IMR-90 (cell line): Measurements from ENCODE around the gene SGPL1. TPM values are rescaled to one million over a fixed set of nuclear protein-coding genes. Genes with fewer than 3 reads are reported as not detected.
A peak's percentile ranks its signal among the peaks of the same experiment; 100 is the strongest.

Source experiments
- ATAC-seq: fragments of 200-7000 bp; cut with Tn5 transposase; 2 replicates; pipeline ENCODE4 v1.9.1; 2020; ENCODE audit warnings: low read depth, mild to moderate bottlenecking, moderate library complexity
- BruUV-seq: library from RNA; stranded (reverse); fragments of 400-500 nt; replicated peaks from 2 replicates; lab custom pipeline; 2021; lab: Mats Ljungman, UMichigan
- CTCF ChIA-PET: fragments of 300-600 bp; formaldehyde crosslinking; extraction: SDS; loops from one replicate; lab custom pipeline; 2021; ENCODE audit warnings: antibody characterized with exemption; lab: Yijun Ruan, JAX
- POLR2A ChIA-PET: fragments of 300-600 bp; sonication (Branson Sonifier 250); formaldehyde crosslinking; loops from one replicate; lab custom pipeline; 2022; ENCODE audit warnings: antibody characterized with exemption; ENCODE audit not compliant: unreplicated experiment; lab: Charles Lee
- DNase-seq: peaks from one replicate; pipeline ENCODE4 v3.0.0; 2013
- H2AFZ ChIP-seq: replicated peaks from 2 replicates; pipeline ENCODE3; 2013; ENCODE audit warnings: low read length, mild to moderate bottlenecking; ENCODE audit not compliant: poor library complexity
- H2AK5ac ChIP-seq: 2 replicates; pipeline ENCODE4 v1.6.1; 2013; ENCODE audit warnings: low read depth, low read length, inconsistent platforms
- H2AK9ac ChIP-seq: replicated peaks from 2 replicates; pipeline ENCODE3; 2013; ENCODE audit warnings: mild to moderate bottlenecking, low read depth, low read length, moderate library complexity; ENCODE audit not compliant: poor library complexity
- H2BK120ac ChIP-seq: 2 replicates; pipeline ENCODE4 v1.6.1; 2013; ENCODE audit warnings: low read depth, low read length, inconsistent platforms
- H2BK15ac ChIP-seq: 3 replicates; pipeline ENCODE4 v1.6.1; 2013; ENCODE audit warnings: low read depth, low read length, inconsistent platforms
- H2BK20ac ChIP-seq: 2 replicates; pipeline ENCODE4 v1.6.1; 2013; ENCODE audit warnings: low read depth, mild to moderate bottlenecking, inconsistent platforms, low read length, moderate library complexity
- H2BK5ac ChIP-seq: 2 replicates; pipeline ENCODE4 v1.6.1; 2013; ENCODE audit warnings: mild to moderate bottlenecking, low read depth, low read length, inconsistent platforms; ENCODE audit not compliant: poor library complexity, severe bottlenecking
- H3K14ac ChIP-seq: replicated peaks from 2 replicates; pipeline ENCODE4 v1.6.1; 2013; ENCODE audit warnings: low read depth, low read length, inconsistent platforms
- H3K18ac ChIP-seq: 2 replicates; pipeline ENCODE4 v1.6.1; 2013; ENCODE audit warnings: low read depth, low read length, control low read depth
- H3K23ac ChIP-seq: 2 replicates; pipeline ENCODE4 v1.6.1; 2013; ENCODE audit warnings: low read depth, low read length, inconsistent platforms
- H3K27ac ChIP-seq: 2 replicates; pipeline ENCODE4 v1.5.1; 2013; ENCODE audit warnings: mild to moderate bottlenecking, control low read depth, low read length; ENCODE audit not compliant: insufficient read depth
- H3K27me3 ChIP-seq: 2 replicates; pipeline ENCODE4 v1.6.1; 2013; ENCODE audit warnings: low read length; ENCODE audit not compliant: control insufficient read depth, insufficient read depth
- H3K36me3 ChIP-seq: 2 replicates; pipeline ENCODE4 v1.6.1; 2013; ENCODE audit warnings: low read length, mixed read lengths; ENCODE audit not compliant: control insufficient read depth, insufficient read depth
- H3K4ac ChIP-seq: 2 replicates; pipeline ENCODE4 v1.6.1; 2013; ENCODE audit warnings: low read depth, low read length, inconsistent platforms
- H3K4me1 ChIP-seq: 2 replicates; pipeline ENCODE4 v1.6.1; 2013; ENCODE audit warnings: low read length, mixed read lengths; ENCODE audit not compliant: control insufficient read depth, insufficient read depth
- H3K4me2 ChIP-seq: 2 replicates; pipeline ENCODE4 v1.6.1; 2013; ENCODE audit warnings: low read depth, mild to moderate bottlenecking, control low read depth, low read length, moderate library complexity
- H3K4me3 ChIP-seq: 2 replicates; pipeline ENCODE4 v1.5.1; 2013; ENCODE audit warnings: low read depth, mild to moderate bottlenecking, control low read depth, low read length, moderate library complexity; ENCODE audit not compliant: insufficient read depth
- H3K56ac ChIP-seq: 2 replicates; pipeline ENCODE4 v1.6.1; 2013; ENCODE audit warnings: low read length, inconsistent platforms; ENCODE audit not compliant: insufficient read depth; ENCODE audit errors: extremely low read depth
- H3K79me1 ChIP-seq, 2 experiments: 2 replicates each; pipeline ENCODE4 v1.6.1; 2013; ENCODE audit warnings: low read length in 2 of 2, inconsistent platforms in 1 of 2, low read depth in 1 of 2
- H3K9ac ChIP-seq: 2 replicates; pipeline ENCODE4 v1.6.1; 2013; ENCODE audit warnings: low read depth, low read length, control low read depth
- H3K9me1 ChIP-seq: 2 replicates; pipeline ENCODE4 v1.6.1; 2013; ENCODE audit warnings: low read length, inconsistent platforms; ENCODE audit not compliant: insufficient read depth
- H3K9me3 ChIP-seq: 2 replicates; pipeline ENCODE4 v1.6.1; 2013; ENCODE audit warnings: low read length; ENCODE audit not compliant: control insufficient read depth, insufficient read depth
- H4K20me1 ChIP-seq: 2 replicates; pipeline ENCODE4 v1.6.1; 2013; ENCODE audit warnings: low read length, inconsistent platforms; ENCODE audit not compliant: insufficient read depth
- H4K5ac ChIP-seq: 2 replicates; pipeline ENCODE4 v1.6.1; 2013; ENCODE audit warnings: mild to moderate bottlenecking, low read depth, low read length, control low read depth
- H4K8ac ChIP-seq, 2 experiments: 2 replicates each; pipeline ENCODE4 v1.6.1; 2013; ENCODE audit warnings: low read depth in 2 of 2, low read length in 2 of 2, control low read depth in 1 of 2, inconsistent platforms in 1 of 2
- H4K91ac ChIP-seq: 2 replicates; pipeline ENCODE4 v1.6.1; 2013; ENCODE audit warnings: low read depth, low read length, inconsistent platforms; ENCODE audit not compliant: insufficient read depth
- CHD1 ChIP-seq: IDR thresholded peaks from 2 replicates; pipeline ENCODE4 v1.6.1; 2012; ENCODE audit warnings: low read depth, low read length, improper control_type of control experiment
- CTCF ChIP-seq: conservative IDR thresholded peaks from 2 replicates; pipeline ENCODE4 v1.5.1; 2012; ENCODE audit warnings: mild to moderate bottlenecking, low read depth, low read length, improper control_type of control experiment
- MAFK ChIP-seq: IDR thresholded peaks from 2 replicates; pipeline ENCODE4 v1.6.1; 2012; ENCODE audit warnings: low read depth, low read length, improper control_type of control experiment
- MXI1 ChIP-seq: IDR thresholded peaks from 2 replicates; pipeline ENCODE4 v1.6.1; 2012; ENCODE audit warnings: low read depth, mild to moderate bottlenecking, low read length, moderate library complexity, borderline replicate concordance
- NFE2L2 ChIP-seq: fragments of 150-350 bp; IDR thresholded peaks from 2 replicates; pipeline ENCODE4 v1.6.1; 2016; ENCODE audit warnings: low read depth, mild to moderate bottlenecking, low read length
- POLR2A ChIP-seq: IDR thresholded peaks from 2 replicates; pipeline ENCODE4 v1.6.1; 2012; ENCODE audit warnings: mild to moderate bottlenecking, low read depth, low read length
- RCOR1 ChIP-seq: IDR thresholded peaks from 2 replicates; pipeline ENCODE4 v1.6.1; 2012; ENCODE audit warnings: mild to moderate bottlenecking, low read length, improper control_type of control experiment; ENCODE audit not compliant: insufficient replicate concordance
- RFX5 ChIP-seq: IDR thresholded peaks from 2 replicates; pipeline ENCODE4 v1.8.0; 2012; ENCODE audit warnings: low read depth, mild to moderate bottlenecking, low read length, moderate library complexity
- SMC3 ChIP-seq: fragments of 150-350 bp; IDR thresholded peaks from 2 replicates; pipeline ENCODE4 v1.6.1; 2016; ENCODE audit warnings: low read depth, mild to moderate bottlenecking, antibody characterized with exemption, low read length, moderate library complexity
- WGBS, 2 experiments: methylation state at CpG; one replicate each; pipeline versions ENCODE4 v1.1.5 to v1.1.7; 2013; ENCODE audit warnings: missing lambda C conversion rate in 2 of 2; ENCODE audit not compliant: insufficient read length in 1 of 2; ENCODE audit errors: extremely low coverage in 2 of 2; 5-methylcytosine and 5-hydroxymethylcytosine counted together
- dilution Hi-C: fragments of 300-500 bp; cut with HindIII; formaldehyde crosslinking; loops from one replicate; pipeline ENCODE4 v1.14.3; 2018; ENCODE audit warnings: low sequenced_read_pairs; ENCODE audit not compliant: unreplicated experiment
- in situ Hi-C: fragments of 300-500 bp; cut with MboI; formaldehyde crosslinking; loops from 3 replicates; pipeline ENCODE4 v1.14.3; 2019; ENCODE audit warnings: low sequenced_read_pairs, inconsistent platforms, mixed read lengths
- intact Hi-C: fragments of 100-400 bp; cut with micrococcal nuclease; formaldehyde crosslinking; loops from 2 replicates; pipeline ENCODE4 v1.10.0; 2022
- polyA plus RNA-seq, 3 experiments: library from polyadenylated mRNA; depleted of rRNA; stranded (reverse); fragments of >200 nt; gene quantifications; 2 replicates each; pipeline ENCODE4 v1.2.3, GENCODE V29; 2012; ENCODE audit warnings: low replicate concordance in 1 of 3
- total RNA-seq: library from RNA; depleted of rRNA; stranded (reverse); fragments of >200 nt; gene quantifications from 2 replicates; pipeline ENCODE4 v1.2.3, GENCODE V29; 2012

Gene SGPL1
- total and polyA plus RNA-seq, 2 of the 4 experiments (the other 2 are of a cell fraction) = 12.2 to 26.7 TPM

GRCh38 chr10:70829543-70829942 is 13.8 kb downstream of the SGPL1 start:
- no peak overlapping the region for H4K91ac ChIP-seq
- H2AFZ ChIP-seq = no peak overlapping the region
- H3K4ac ChIP-seq = no peak overlapping the region
- peaks cover 7% of the 10 kb centered on the region for H3K36me3 ChIP-seq
- H3K4me1 ChIP-seq = peaks cover 23% of the 10 kb centered on the region
- TF ChIP-seq CHD1 (no peak), MXI1 (no peak), CTCF (no peak), SMC3 (no peak), RCOR1 (no peak), RFX5 (no peak), POLR2A (no peak), NFE2L2 (no peak), MAFK (no peak)
- no peak overlapping the region for H4K5ac ChIP-seq
- no peak for DNase-seq
- no peak overlapping the region for H3K4me3 ChIP-seq
- peaks cover 2% of the 10 kb centered on the region; the same call in 1 of the 2 replicates for H3K9me1 ChIP-seq
- no peak overlapping the region for H3K23ac ChIP-seq
- no TSS peak for BruUV-seq
- H3K27ac ChIP-seq = no peak overlapping the region
- peaks cover 42 to 66% of the 10 kb centered on the region in 2 experiments for H3K79me1 ChIP-seq
- no peak overlapping the region for H3K4me2 ChIP-seq
- no peak overlapping the region for H2BK120ac ChIP-seq
- in situ Hi-C loops (no loop called here), dilution Hi-C loops (no loop called here), intact Hi-C loops (no loop called here)
- ATAC-seq = no peak
- H2BK5ac ChIP-seq = no peak overlapping the region
- H3K18ac ChIP-seq = no peak overlapping the region
- no peaks in the 10 kb centered on the region for H3K27me3 ChIP-seq
- no peak overlapping the region for H3K56ac ChIP-seq
- WGBS, 2 experiments = no CpG with 5 or more reads among the region's 5 CpGs
- ChIA-PET POLR2A (no interaction called here), CTCF (interaction anchor here (0.7 kb wide), 1 partner anchor 703 kb away, joined by 6 read pairs; no protein-coding TSS in a partner anchor)
- no peaks in the 10 kb centered on the region for H3K9me3 ChIP-seq
- H2BK20ac ChIP-seq = 0 out of 2 replicates have a peak overlapping the region, but pooled peaks have one; percentile 22
- H3K9ac ChIP-seq = no peak overlapping the region
- H2AK5ac ChIP-seq = no peak overlapping the region
- H4K20me1 ChIP-seq = no peaks in the 10 kb centered on the region; the same call in none of the 2 replicates
- H2BK15ac ChIP-seq = no peak overlapping the region
- H4K8ac ChIP-seq = no peak overlapping the region
- no peak overlapping the region for H2AK9ac ChIP-seq
- peak overlapping the region; percentile 28; the same call in 1 of the 2 replicates for H3K14ac ChIP-seq
